AG04449 (cell line): ENCODE measurements around the gene SPAST.
A peak's percentile ranks its signal among the peaks of the same experiment; 100 is the strongest.

Experiments
- CTCF ChIA-PET: fragments of 350-600 bp; formaldehyde crosslinking; extraction: SDS; loops from one replicate; lab custom pipeline; 2021; ENCODE audit warnings: antibody characterized with exemption; lab: Yijun Ruan, JAX
- POLR2A ChIA-PET: fragments of 400-600, 350-600 bp; formaldehyde crosslinking; extraction: SDS; loops from one replicate; lab custom pipeline; 2020; ENCODE audit warnings: antibody characterized with exemption, inconsistent platforms; lab: Yijun Ruan, JAX
- DNase-seq: peaks from one replicate; pipeline ENCODE4 v3.0.0-alpha.2; 2010; ENCODE audit warnings: low read depth, low spot score
- H3K4me3 ChIP-seq: 2 replicates; pipeline ENCODE4 v1.5.1; 2011; ENCODE audit warnings: low read depth, mild to moderate bottlenecking, control low read depth, low read length
- TF ChIP-seq, protein P1 (sequence below): IDR thresholded peaks from one replicate; pipeline ENCODE4 v1.5.1; 2011; ENCODE audit warnings: mild to moderate bottlenecking, moderate library complexity, low read length, control low read depth, inconsistent platforms; ENCODE audit not compliant: insufficient read depth; ENCODE audit errors: missing control alignments

Gene SPAST

DNA sequence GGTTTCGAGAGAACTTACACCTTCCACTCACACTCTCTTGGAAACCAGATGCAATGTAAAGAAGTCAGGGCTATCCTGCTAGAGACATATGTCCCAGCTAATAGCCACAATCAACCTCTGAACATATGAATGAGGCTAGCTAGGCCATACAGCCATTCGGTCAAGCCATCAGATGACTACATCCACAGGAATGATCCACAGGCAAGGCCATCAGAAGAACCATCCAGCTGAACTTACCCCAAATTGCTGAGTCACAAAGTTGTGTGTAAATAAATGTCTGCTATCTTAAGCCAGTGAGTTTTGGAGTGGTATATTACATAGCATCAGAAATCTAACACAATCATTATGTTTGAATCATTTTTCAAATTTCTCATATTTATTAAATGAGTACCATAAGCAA is 5.2 kb upstream of the SPAST start:
- DNase-seq, result no peak
- no peak overlapping the region for H3K4me3 ChIP-seq
- ChIA-PET CTCF (interaction anchor here (1.0 to 1.2 kb wide), 2 partner anchors 18 to 21 kb away, joined by 3 read pairs; no protein-coding TSS in a partner anchor), POLR2A (no interaction called here)
- TF ChIP-seq, protein P1, sequence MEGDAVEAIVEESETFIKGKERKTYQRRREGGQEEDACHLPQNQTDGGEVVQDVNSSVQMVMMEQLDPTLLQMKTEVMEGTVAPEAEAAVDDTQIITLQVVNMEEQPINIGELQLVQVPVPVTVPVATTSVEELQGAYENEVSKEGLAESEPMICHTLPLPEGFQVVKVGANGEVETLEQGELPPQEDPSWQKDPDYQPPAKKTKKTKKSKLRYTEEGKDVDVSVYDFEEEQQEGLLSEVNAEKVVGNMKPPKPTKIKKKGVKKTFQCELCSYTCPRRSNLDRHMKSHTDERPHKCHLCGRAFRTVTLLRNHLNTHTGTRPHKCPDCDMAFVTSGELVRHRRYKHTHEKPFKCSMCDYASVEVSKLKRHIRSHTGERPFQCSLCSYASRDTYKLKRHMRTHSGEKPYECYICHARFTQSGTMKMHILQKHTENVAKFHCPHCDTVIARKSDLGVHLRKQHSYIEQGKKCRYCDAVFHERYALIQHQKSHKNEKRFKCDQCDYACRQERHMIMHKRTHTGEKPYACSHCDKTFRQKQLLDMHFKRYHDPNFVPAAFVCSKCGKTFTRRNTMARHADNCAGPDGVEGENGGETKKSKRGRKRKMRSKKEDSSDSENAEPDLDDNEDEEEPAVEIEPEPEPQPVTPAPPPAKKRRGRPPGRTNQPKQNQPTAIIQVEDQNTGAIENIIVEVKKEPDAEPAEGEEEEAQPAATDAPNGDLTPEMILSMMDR, result no peak

DNA sequence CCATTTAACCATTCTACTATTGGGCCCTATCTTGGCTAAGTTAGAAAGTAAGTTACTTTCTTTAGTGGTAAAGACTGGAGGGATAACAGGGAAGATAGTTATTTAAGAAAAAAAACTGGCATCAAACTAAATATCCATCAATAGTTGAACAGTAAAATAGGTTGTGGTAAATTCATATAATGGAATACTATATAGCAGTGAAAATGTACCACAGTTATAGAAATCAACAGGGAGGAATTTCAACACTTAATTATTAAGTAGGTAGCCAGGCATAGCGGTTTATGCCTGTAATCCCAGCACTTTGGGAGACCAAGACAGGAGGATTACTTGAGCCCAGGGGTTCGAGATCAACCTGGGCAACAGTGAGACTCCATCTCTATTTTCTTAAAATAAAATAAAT is 3.1 kb upstream of the SPAST start:
- ChIA-PET CTCF (no interaction called here), POLR2A (interaction anchor here (0.6 kb wide), 1 partner anchor 61 kb away, joined by 4 read pairs; no protein-coding TSS in a partner anchor)
- DNase-seq, result no peak
- TF ChIP-seq, protein P1, result no peak
- H3K4me3 ChIP-seq, result no peak overlapping the region

DNA sequence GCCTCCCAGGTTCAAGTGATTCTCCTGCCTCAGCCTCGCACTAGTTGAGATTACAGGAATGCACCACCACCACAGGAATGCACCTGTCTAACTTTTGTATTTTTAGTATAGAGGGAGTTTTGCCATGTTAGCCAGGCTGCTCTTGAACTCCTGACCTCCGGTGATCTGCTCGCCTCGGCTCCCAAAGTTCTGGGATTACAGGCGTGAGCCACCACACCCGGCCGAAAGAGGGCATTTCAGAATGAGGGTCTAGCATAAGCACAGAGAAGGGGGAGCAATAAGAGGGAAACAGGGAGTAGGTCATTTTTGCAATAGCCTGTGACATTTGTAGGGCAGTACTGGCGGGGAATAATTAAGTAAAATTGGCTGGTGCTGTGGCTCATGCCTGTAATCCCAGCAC is 1.9 kb upstream of the SPAST start:
- CTCF ChIA-PET, result no interaction called here
- POLR2A ChIA-PET, result interaction anchor here (2.6 kb wide), 1 partner anchor 22 kb away, joined by 23 read pairs; the partner anchor contains the start of gene DPY30
- DNase-seq, result no peak

DNA sequence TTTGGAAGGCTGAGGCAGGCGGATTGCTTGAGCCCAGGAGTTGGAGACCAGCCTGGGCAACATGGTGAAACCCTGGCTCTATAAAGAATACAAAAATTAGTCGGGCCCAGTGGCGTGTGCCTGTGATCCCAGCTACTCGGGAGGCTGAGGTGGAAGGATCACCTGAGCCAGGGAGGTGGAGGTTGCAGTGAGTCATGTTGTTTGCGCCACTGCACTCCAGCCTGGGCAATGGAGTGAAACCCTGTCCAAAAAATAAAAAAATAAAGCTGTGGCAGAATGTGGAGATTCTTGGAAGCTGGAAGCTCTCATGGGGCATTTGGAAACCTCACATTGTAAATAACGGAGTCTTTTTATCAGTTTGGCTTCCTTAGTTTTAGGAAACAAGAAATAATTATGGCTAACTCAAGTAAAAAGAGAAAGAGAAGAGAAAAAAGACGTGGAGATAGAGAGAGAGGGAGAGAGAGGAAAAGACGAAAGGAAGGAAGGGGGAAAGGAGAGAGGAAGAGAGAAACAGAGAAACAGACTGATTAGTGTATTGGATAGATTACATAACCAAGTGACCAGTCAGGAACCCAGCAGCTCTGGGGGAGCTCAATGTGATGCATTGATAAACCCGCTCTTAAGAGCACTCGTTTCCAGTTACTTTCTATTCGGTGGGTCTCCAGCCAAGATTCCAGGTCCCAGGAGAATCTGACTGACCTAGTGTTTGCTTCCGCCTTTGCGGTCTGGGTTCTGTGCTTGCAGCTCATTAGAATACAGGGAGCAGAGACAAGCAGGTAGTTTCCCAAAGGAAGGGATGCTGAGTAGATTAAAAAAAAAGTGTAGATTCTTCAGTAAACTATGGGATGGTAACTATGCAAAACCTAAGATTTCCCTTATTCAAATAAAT is 1.1 kb upstream of the SPAST start:
- TF ChIP-seq, protein P1, result no peak
- POLR2A ChIA-PET, result interaction anchor here (1.8 to 2.6 kb wide), 2 partner anchors 22 to 103 kb away, joined by 11 to 23 read pairs; partner anchors contain the start of genes DPY30 and SLC30A6
- DNase-seq, result no peak
- CTCF ChIA-PET, result interaction anchor here (0.7 to 1.7 kb wide), 4 partner anchors 37 to 59 kb away, joined by 3 read pairs; no protein-coding TSS in a partner anchor
- peak overlapping the region; percentile 78 for H3K4me3 ChIP-seq

More for the DNA sequence above, 1.9 kb upstream of the SPAST start:
- TF ChIP-seq, protein P1, result no peak
- H3K4me3 ChIP-seq, result no peak overlapping the region

DNA sequence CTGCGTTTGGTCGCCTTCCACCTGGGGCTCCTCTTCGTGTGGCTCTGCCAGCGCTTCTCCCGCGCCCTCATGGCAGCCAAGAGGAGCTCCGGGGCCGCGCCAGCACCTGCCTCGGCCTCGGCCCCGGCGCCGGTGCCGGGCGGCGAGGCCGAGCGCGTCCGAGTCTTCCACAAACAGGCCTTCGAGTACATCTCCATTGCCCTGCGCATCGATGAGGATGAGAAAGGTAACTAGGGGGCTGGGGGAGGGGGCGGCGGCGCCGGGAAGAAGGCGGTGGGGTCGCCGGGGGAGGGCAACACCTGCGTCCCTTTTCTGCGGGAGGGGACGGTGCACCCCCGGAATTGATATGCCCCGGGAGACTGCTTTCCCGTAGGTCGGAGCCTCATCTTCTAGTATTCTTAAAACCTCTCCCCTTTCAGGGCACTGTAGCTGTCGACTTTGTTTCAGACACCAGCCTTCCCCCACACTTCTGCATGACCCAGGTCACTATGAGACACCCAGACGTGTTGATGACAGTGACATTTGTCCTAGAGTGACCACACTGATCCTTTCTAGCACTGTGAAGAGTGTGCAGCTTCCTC is 755 bp downstream of the SPAST start:
- DNase-seq, result no peak
- TF ChIP-seq, protein P1, result no peak
- ChIA-PET POLR2A (interaction anchor here (0.7 to 2.6 kb wide), 3 partner anchors 24 to 101 kb away, joined by 3 to 23 read pairs (median 11); partner anchors contain the start of genes DPY30 and SLC30A6), CTCF (interaction anchor here (0.7 to 1.7 kb wide), 5 partner anchors 8 to 72 kb away, joined by 3 to 5 read pairs (median 3); no protein-coding TSS in a partner anchor)
- peak overlapping the region; percentile 78 for H3K4me3 ChIP-seq
